GM12878 (cell line): ENCODE data around the gene USP14. TPM values are rescaled to one million over a fixed set of nuclear protein-coding genes. Genes with fewer than 3 reads are reported as not detected.

Source experiments
- ATAC-seq: fragments of 200-7000 bp; cut with Tn5 transposase; 3 replicates; pipeline ENCODE4 v1.9.1; 2020; ENCODE audit warnings: mild to moderate bottlenecking, moderate library complexity
- BruUV-seq: library from RNA; stranded (reverse); fragments of 400-500 nt; replicated peaks from 2 replicates; lab custom pipeline; 2021; lab: Mats Ljungman, UMichigan
- CTCF ChIA-PET: fragments of 300-600 bp; sonication (Branson Sonifier 250); formaldehyde crosslinking; extraction: SDS; loops from one replicate; lab custom pipeline; 2021; ENCODE audit warnings: inconsistent platforms; lab: Yijun Ruan, JAX
- POLR2A ChIA-PET: fragments of 350-600 bp; formaldehyde crosslinking; extraction: SDS; loops from one replicate; lab custom pipeline; 2021; ENCODE audit warnings: inconsistent platforms; lab: Charles Lee
- RAD21 ChIA-PET: fragments of 300-600 bp; sonication (Branson Sonifier 250); formaldehyde crosslinking; loops from one replicate; lab custom pipeline; 2023; ENCODE audit warnings: antibody characterized with exemption; ENCODE audit not compliant: unreplicated experiment; lab: Charles Lee
- SMC1A ChIA-PET: fragments of 300-600 bp; sonication (Branson Sonifier 250); formaldehyde crosslinking; loops from one replicate; lab custom pipeline; 2023; ENCODE audit not compliant: unreplicated experiment, uncharacterized antibody; lab: Charles Lee
- DNase-seq: peaks from one replicate; pipeline ENCODE4 v3.0.0-alpha.2; 2011; ENCODE audit warnings: low read depth, low spot score
- FAIRE-seq: peaks from 3 replicates; lab custom pipeline; 2011; peaks lifted over from hg19 to GRCh38; lab: Jason Lieb, UNC
- H2AFZ ChIP-seq: 2 replicates; pipeline ENCODE4 v1.6.0; 2011; ENCODE audit warnings: low read depth, low read length, control low read depth; ENCODE audit not compliant: control insufficient read depth
- H3K27ac ChIP-seq: 2 replicates; pipeline ENCODE4 v1.5.1; 2011; ENCODE audit warnings: control low read depth; ENCODE audit not compliant: control insufficient read depth, insufficient read depth
- H3K27me3 ChIP-seq, 2 experiments: replicated peaks in 1 of 2; 2 replicates each; pipeline versions ENCODE4 v1.6.0 to v1.6.1; 2011; ENCODE audit warnings: low read length in 1 of 2; ENCODE audit not compliant: control insufficient read depth in 2 of 2, insufficient read depth in 2 of 2
- H3K36me3 ChIP-seq, 2 experiments: 2 replicates each; pipeline ENCODE4 v1.5.1; 2011; ENCODE audit warnings: low read length in 1 of 2; ENCODE audit not compliant: control insufficient read depth in 2 of 2, insufficient read depth in 2 of 2
- H3K4me1 ChIP-seq: 2 replicates; pipeline ENCODE4 v1.6.1; 2011; ENCODE audit warnings: mild to moderate bottlenecking, low read length, moderate library complexity, mixed read lengths; ENCODE audit not compliant: control insufficient read depth, insufficient read depth
- H3K4me2 ChIP-seq: 2 replicates; pipeline ENCODE4 v1.6.0; 2011; ENCODE audit warnings: control low read depth; ENCODE audit not compliant: control insufficient read depth, insufficient read depth
- H3K4me3 ChIP-seq: fragments of 200-600 bp; sonication (generic); 2 replicates; pipeline ENCODE4 v1.5.1; 2016
- H3K79me2 ChIP-seq: 2 replicates; pipeline ENCODE4 v1.6.0; 2011; ENCODE audit warnings: low read length; ENCODE audit not compliant: control insufficient read depth, insufficient read depth
- H3K9ac ChIP-seq: 2 replicates; pipeline ENCODE4 v1.8.0; 2011; ENCODE audit warnings: low read length, control low read depth, mixed read lengths; ENCODE audit not compliant: control insufficient read depth, insufficient read depth
- H3K9me3 ChIP-seq: replicated peaks from 3 replicates; pipeline ENCODE4 v1.5.1; 2011; ENCODE audit warnings: mild to moderate bottlenecking, low read length; ENCODE audit not compliant: control insufficient read depth, insufficient read depth
- H4K20me1 ChIP-seq: 2 replicates; pipeline ENCODE4 v1.6.0; 2011; ENCODE audit not compliant: control insufficient read depth, insufficient read depth
- CREB1 ChIP-seq: IDR thresholded peaks from 2 replicates; pipeline ENCODE4 v1.6.1; 2012; ENCODE audit warnings: low read depth, mild to moderate bottlenecking, inconsistent platforms
- CTCF ChIP-seq, 3 experiments: IDR thresholded peaks in 2 of 3; conservative IDR thresholded peaks in 1 of 3; 2 replicates each; pipeline ENCODE4 v1.5.1; 2011; ENCODE audit warnings: low read depth in 3 of 3, low read length in 3 of 3, mild to moderate bottlenecking in 3 of 3, control low read depth in 2 of 3, moderate library complexity in 2 of 3, inconsistent platforms in 1 of 3, mixed read lengths in 1 of 3; ENCODE audit not compliant: control insufficient read depth in 2 of 3, insufficient read depth in 1 of 3; ENCODE audit errors: extremely low read depth in 1 of 3
- FOS ChIP-seq: IDR thresholded peaks from 3 replicates; pipeline ENCODE4 v1.6.1; 2011; ENCODE audit warnings: borderline replicate concordance; ENCODE audit not compliant: insufficient read length; ENCODE audit errors: extremely low read depth
- FOXM1 ChIP-seq: IDR thresholded peaks from 2 replicates; pipeline ENCODE4 v1.6.1; 2012; ENCODE audit warnings: low read depth, mild to moderate bottlenecking, inconsistent platforms, low read length, moderate library complexity
- KLF5 ChIP-seq: fragments of 450-650 bp; IDR thresholded peaks from 2 replicates; pipeline ENCODE4 v1.6.1; 2014; ENCODE audit warnings: mild to moderate bottlenecking; ENCODE audit not compliant: partially characterized antibody
- NBN ChIP-seq: fragments of 450-650 bp; IDR thresholded peaks from 2 replicates; pipeline ENCODE4 v1.6.1; 2016
- NR2C1 ChIP-seq: fragments of 450-650 bp; IDR thresholded peaks from 2 replicates; pipeline ENCODE4 v1.6.1; 2017; ENCODE audit warnings: antibody characterized with exemption, mild to moderate bottlenecking, moderate library complexity
- PAX8 ChIP-seq: fragments of 450-650 bp; IDR thresholded peaks from 2 replicates; pipeline ENCODE4 v1.6.1; 2017; ENCODE audit warnings: mild to moderate bottlenecking, moderate library complexity
- POLR2AphosphoS5 ChIP-seq: IDR thresholded peaks from 2 replicates; pipeline ENCODE4 v1.6.1; 2011; ENCODE audit warnings: mild to moderate bottlenecking, low read length, inconsistent platforms
- SIN3A ChIP-seq: IDR thresholded peaks from 2 replicates; pipeline ENCODE4 v1.6.1; 2012; ENCODE audit warnings: low read depth, low read length, improper control_type of control experiment
- SIX5 ChIP-seq: IDR thresholded peaks from 2 replicates; pipeline ENCODE4 v1.6.1; 2011; ENCODE audit warnings: mild to moderate bottlenecking, low read depth, low read length, moderate library complexity; ENCODE audit not compliant: severe bottlenecking
- TARDBP ChIP-seq: IDR thresholded peaks from 2 replicates; pipeline ENCODE4 v1.6.1; 2016; ENCODE audit warnings: borderline replicate concordance
- ZNF274 ChIP-seq: IDR thresholded peaks from one replicate; pipeline ENCODE4 v1.8.0; 2011; ENCODE audit not compliant: insufficient read length, insufficient read depth
- ZNF622 ChIP-seq: fragments of 450-650 bp; IDR thresholded peaks from 2 replicates; pipeline ENCODE4 v1.6.1; 2017; ENCODE audit warnings: mild to moderate bottlenecking, inconsistent platforms
- ZNF687 ChIP-seq: fragments of 450-650 bp; IDR thresholded peaks from 2 replicates; pipeline ENCODE4 v1.6.1; 2017; ENCODE audit warnings: mild to moderate bottlenecking, moderate library complexity
- ZZZ3 ChIP-seq: IDR thresholded peaks from 2 replicates; pipeline ENCODE4 v1.6.1; 2011; ENCODE audit warnings: low read depth; ENCODE audit not compliant: control insufficient read depth, insufficient read length
- WGBS: methylation state at CpG from one replicate; pipeline ENCODE4 v1.1.6; 2016; ENCODE audit warnings: low lambda C conversion rate; ENCODE audit not compliant: insufficient replicate concordance, insufficient coverage; ENCODE audit errors: missing lambda C conversion rate; 5-methylcytosine and 5-hydroxymethylcytosine counted together
- in situ Hi-C: fragments of 300-500 bp; cut with MboI; formaldehyde crosslinking; loops from 9 replicates; pipeline ENCODE4 v1.14.3; 2018; ENCODE audit warnings: mixed read lengths
- intact Hi-C: fragments of 100-400 bp; cut with micrococcal nuclease; formaldehyde crosslinking; loops from one replicate; pipeline ENCODE4 v1.14.2; 2022; ENCODE audit not compliant: unreplicated experiment
- polyA plus RNA-seq, 11 experiments: library from polyadenylated mRNA; depleted of rRNA in 4 of 11; unstranded in 6 of 11; stranded (reverse) in 5 of 11; fragments of >200 nt; fragmentation: Nextera tagmentation in 4 of 11; fragmentation: Illumina TruSeq in 1 of 11; extraction: Ambion mirVana in 4 of 11; extraction: Trizol in 1 of 11; gene quantifications; 1 replicate in 1 of 11; 2 replicates in 10 of 11; pipeline versions ENCODE4 v1.2.1 to v1.2.3, GENCODE V29; 2011 to 2016; ENCODE audit warnings: inconsistent platforms in 2 of 11, missing spikeins in 2 of 11, low read depth in 1 of 11
- total RNA-seq, 4 experiments: library from RNA; depleted of rRNA in 3 of 4; stranded (reverse); fragments of >200 nt in 3 of 4; fragmentation: Illumina TruSeq in 1 of 4; extraction: Trizol in 1 of 4; gene quantifications; 2 replicates each; pipeline versions ENCODE4 v1.2.1 to v1.2.3, GENCODE V29; 2013 to 2021

Gene USP14
- total and polyA plus RNA-seq, 10 of the 15 experiments (the other 5 are each of a cell fraction or from before 2014, with no cell fraction given): 14.3 to 127 (median 29.6) TPM

- TF ChIP-seq SIN3A (no peak), CTCF (IDR thresholded peaks at IDR 0.05 in 2 of 3, conservative IDR thresholded peaks at IDR 0.05 in 1 of 3; ENCODE audit: control insufficient read depth in 2 of 3, extremely low read depth in 1 of 3, insufficient read depth in 1 of 3, low read depth in 3 of 3, low read length in 3 of 3) (no peak), FOXM1 (no peak), KLF5 (no peak)
These were observed 2.7 kb upstream of the USP14 start (continued) for GRCh38 chr18:155688-156087.

GRCh38 chr18:156514-157230 is 1.7 kb upstream of the USP14 start:
- BruUV-seq: no TSS peak
- Histone ChIP-seq H3K4me3 (no peak overlapping the region), H3K27me3 (no peaks in the 10 kb centered on the region), H3K27ac (no peak overlapping the region), H3K4me1 (peaks cover 8% of the 10 kb centered on the region), H2AFZ (no peak overlapping the region), H3K79me2 (peaks cover 33% of the 10 kb centered on the region), H4K20me1 (no peaks in the 10 kb centered on the region), H3K9me3 (no peaks in the 10 kb centered on the region), H3K4me2 (no peak overlapping the region), H3K9ac (no peak overlapping the region), H3K36me3 (no peaks in the 10 kb centered on the region)
- over 99% methylated on average over 6 of the region's 6 CpGs for WGBS
- DNase-seq: no peak
- CTCF ChIA-PET: interaction anchor here (0.8 to 2.1 kb wide), 3 partner anchors 10 to 111 kb away, joined by 3 to 6 read pairs (median 4); partner anchors contain the start of gene THOC1
- no peak for ATAC-seq
- POLR2A ChIA-PET: interaction anchor here (1.2 kb wide), 1 partner anchor 21 kb away, joined by 6 read pairs; no protein-coding TSS in a partner anchor
- RAD21 ChIA-PET: interaction anchor here (2.2 kb wide), 1 partner anchor 111 kb away, joined by 9 read pairs; the partner anchor contains the start of gene THOC1
- intact Hi-C loops (no loop called here), in situ Hi-C loops (no loop called here)
- SMC1A ChIA-PET: interaction anchor here (0.8 to 2.0 kb wide), 2 partner anchors 111 to 648 kb away, joined by 3 to 5 read pairs; partner anchors contain the start of gene THOC1
- no peak for FAIRE-seq
- no peak for TF ChIP-seq ZZZ3
- TF ChIP-seq POLR2AphosphoS5: no peak
- no peak for TF ChIP-seq ZNF687
- no peak for TF ChIP-seq SIX5
- no peak for TF ChIP-seq FOS
- no peak for TF ChIP-seq PAX8
- TF ChIP-seq ZNF274: no peak
- no peak for TF ChIP-seq CREB1
- no peak for TF ChIP-seq NBN
- TF ChIP-seq NR2C1: no peak
- TF ChIP-seq TARDBP: no peak
- TF ChIP-seq ZNF622: no peak
